Esophagus squamous epithelium (tissue), 4 donors: ENCODE results near the gene SPACA4.

Source experiments
- POLR2A ChIP-seq, 4 donors: fragments of 450-650 bp; IDR thresholded peaks; one replicate each; pipeline ENCODE4 v1.6.1; 2017; ENCODE audit warnings: antibody characterized with exemption in 4 of 4, mild to moderate bottlenecking in 4 of 4, moderate library complexity in 3 of 4
- TF ChIP-seq, protein P1 (sequence below), 6 experiments: fragments of 450-650 bp in 4 of 6; fragments of 200-600 bp in 2 of 6; sonication (generic) in 2 of 6; IDR thresholded peaks; one replicate each; pipeline ENCODE4 v1.5.1; 2016 to 2019; ENCODE audit warnings: antibody characterized with exemption in 6 of 6, mild to moderate bottlenecking in 4 of 6, moderate library complexity in 4 of 6

- TF ChIP-seq POLR2A (IDR thresholded peaks at IDR 0.05) = no peak
- TF ChIP-seq, protein P1, sequence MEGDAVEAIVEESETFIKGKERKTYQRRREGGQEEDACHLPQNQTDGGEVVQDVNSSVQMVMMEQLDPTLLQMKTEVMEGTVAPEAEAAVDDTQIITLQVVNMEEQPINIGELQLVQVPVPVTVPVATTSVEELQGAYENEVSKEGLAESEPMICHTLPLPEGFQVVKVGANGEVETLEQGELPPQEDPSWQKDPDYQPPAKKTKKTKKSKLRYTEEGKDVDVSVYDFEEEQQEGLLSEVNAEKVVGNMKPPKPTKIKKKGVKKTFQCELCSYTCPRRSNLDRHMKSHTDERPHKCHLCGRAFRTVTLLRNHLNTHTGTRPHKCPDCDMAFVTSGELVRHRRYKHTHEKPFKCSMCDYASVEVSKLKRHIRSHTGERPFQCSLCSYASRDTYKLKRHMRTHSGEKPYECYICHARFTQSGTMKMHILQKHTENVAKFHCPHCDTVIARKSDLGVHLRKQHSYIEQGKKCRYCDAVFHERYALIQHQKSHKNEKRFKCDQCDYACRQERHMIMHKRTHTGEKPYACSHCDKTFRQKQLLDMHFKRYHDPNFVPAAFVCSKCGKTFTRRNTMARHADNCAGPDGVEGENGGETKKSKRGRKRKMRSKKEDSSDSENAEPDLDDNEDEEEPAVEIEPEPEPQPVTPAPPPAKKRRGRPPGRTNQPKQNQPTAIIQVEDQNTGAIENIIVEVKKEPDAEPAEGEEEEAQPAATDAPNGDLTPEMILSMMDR (IDR thresholded peaks at IDR 0.05) = no peak
Observed at GRCh38 chr19:48561412-48561811, 45.1 kb upstream of the SPACA4 start.
